ENCODE results near the gene CKLF. TPM values are rescaled to one million over a fixed set of nuclear protein-coding genes. Genes with fewer than 3 reads are reported as not detected.
"Not testable (repeated sequence)": the region's sequence is repeated elsewhere in the genome, so short reads cannot be mapped to it uniquely, and the experiment has no call there.

CKLF gene
- total RNA-seq, 2 donors from 2014 or later: 23.4 to 39.8 TPM

DNA sequence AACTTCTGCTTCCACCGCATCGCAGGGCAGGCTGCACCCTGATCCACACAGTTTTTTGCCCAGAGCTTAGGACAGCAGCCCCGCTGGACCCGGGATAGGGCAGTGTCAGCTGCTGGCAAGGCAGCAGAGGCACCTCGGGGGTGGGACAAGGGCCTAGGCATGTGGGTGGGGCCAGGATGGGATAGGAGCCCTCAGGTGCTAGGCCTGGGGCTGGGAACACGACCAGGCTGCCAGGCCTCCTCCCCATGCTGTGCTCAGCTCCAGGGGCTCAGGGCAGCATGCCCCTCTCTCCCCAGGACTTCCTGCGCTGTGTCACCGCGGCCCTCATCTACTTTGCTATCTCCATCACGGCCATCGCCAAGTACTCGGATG lies 56.7 kb downstream of the CKLF start:
- Histone ChIP-seq H3K4me3 (no peak overlapping the region), H3K9me3 (no peaks in the 10 kb centered on the region), H3K4me1 (ENCODE audit: control insufficient read depth in 1 of 2, low read depth in 2 of 2) (peaks cover 9 to 18% of the 10 kb centered on the region in 2 donors), H3K36me3 (peaks cover 14% of the 10 kb centered on the region), H3K27me3 (replicated peaks; ENCODE audit: insufficient read depth) (no peaks in the 10 kb centered on the region), H3K27ac (no peak overlapping the region)
- DNase-seq (ENCODE audit: low spot score): no peak
- no peak for TF ChIP-seq CTCF (IDR thresholded peaks at IDR 0.05)
- no peak for ATAC-seq (ENCODE audit: insufficient number of reproducible peaks, low FRiP score, low read depth)

DNA sequence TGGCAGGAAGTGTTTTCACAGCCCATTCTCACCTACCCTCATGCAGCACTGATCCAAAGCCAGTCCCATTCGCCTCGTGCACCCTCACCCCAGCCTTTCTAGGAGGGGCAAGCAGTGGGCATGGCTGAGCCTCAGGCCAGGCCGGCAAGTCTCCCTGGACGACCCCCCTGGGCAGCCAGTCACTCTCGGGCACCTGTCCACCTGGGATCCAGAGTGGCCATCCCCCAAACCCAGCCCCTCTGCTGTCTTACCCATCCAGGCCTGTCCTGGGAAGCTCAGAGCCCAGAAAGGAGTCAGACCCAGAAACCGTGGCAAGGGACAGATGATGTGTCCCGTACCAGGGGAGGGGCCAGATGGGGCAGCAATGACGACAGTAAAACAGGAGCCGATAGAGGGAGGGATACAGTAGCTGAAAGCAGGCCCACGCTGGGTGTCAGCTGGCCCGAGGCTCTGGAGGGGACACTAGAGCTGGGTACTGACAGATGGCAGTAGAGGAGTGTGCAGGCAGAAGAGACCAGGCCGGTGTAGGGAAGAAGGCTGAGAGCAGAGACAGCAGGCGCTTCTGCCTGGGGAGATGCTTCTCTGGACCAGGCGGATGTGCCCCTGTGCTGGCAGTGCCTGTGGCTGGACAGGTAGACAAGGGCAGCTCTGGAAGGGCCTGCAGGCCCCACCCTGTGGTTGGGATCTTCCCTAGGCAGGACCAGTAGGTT lies 57.9 kb downstream of the CKLF start:
- no peak overlapping the region for H3K4me3 ChIP-seq
- H3K36me3 ChIP-seq: peaks cover 14% of the 10 kb centered on the region
- H3K27me3 ChIP-seq (replicated peaks; ENCODE audit: insufficient read depth): no peaks in the 10 kb centered on the region
- H3K4me1 ChIP-seq (ENCODE audit: control insufficient read depth in 1 of 2, low read depth in 2 of 2): peaks cover 9 to 17% of the 10 kb centered on the region in 2 donors
- no peak for TF ChIP-seq CTCF (IDR thresholded peaks at IDR 0.05)
- no peaks in the 10 kb centered on the region for H3K9me3 ChIP-seq
- H3K27ac ChIP-seq: no peak overlapping the region
- no peak for ATAC-seq (ENCODE audit: insufficient number of reproducible peaks, low FRiP score, low read depth)
- no peak for DNase-seq (ENCODE audit: low spot score)

DNA sequence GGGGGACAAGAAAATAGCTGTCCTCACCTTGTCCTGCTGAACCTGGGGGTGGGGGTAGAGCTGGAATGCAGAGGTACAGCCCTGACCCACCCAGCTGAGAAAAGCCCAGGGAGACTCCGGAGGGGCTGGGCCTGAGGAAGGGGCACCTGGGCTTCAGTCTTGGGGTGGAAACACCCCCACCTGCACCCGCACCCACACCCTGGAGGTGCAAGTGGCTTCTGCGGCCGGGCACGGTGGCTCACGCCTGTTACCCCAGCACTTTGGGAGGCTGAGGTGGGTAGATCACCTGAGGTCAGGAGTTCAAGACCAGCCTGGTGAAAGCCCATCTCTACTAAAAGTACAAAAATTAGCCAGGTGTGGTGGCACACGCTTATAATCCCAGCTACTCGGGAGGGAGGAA lies 59.5 kb downstream of the CKLF start:
- ATAC-seq (ENCODE audit: insufficient number of reproducible peaks, low FRiP score, low read depth); H3K4me3 ChIP-seq; DNase-seq (ENCODE audit: low spot score); H3K27me3 ChIP-seq (replicated peaks; ENCODE audit: insufficient read depth); H3K27ac ChIP-seq; H3K9me3 ChIP-seq: not testable (repeated sequence)
- H3K4me1 ChIP-seq (ENCODE audit: control insufficient read depth in 1 of 2, low read depth in 2 of 2): peaks cover 9 to 12% of the 10 kb centered on the region in 2 donors
- H3K36me3 ChIP-seq: peaks cover 14% of the 10 kb centered on the region

- Histone ChIP-seq H3K4me1 (ENCODE audit: control insufficient read depth in 1 of 2, low read depth in 2 of 2) (peaks cover 9 to 12% of the 10 kb centered on the region in 2 donors), H3K36me3 (peaks cover 14% of the 10 kb centered on the region), H3K27me3 (replicated peaks; ENCODE audit: insufficient read depth) (no peaks in the 10 kb centered on the region), H3K4me3 (no peak overlapping the region), H3K9me3 (no peaks in the 10 kb centered on the region), H3K27ac (no peak overlapping the region)
- ATAC-seq (ENCODE audit: insufficient number of reproducible peaks, low FRiP score, low read depth) (no peak), DNase-seq (ENCODE audit: low spot score) (no peak)
- TF ChIP-seq CTCF (IDR thresholded peaks at IDR 0.05): no peak
Measured at GRCh38 chr16:66612422-66612821, 60.0 kb downstream of the CKLF start.

DNA sequence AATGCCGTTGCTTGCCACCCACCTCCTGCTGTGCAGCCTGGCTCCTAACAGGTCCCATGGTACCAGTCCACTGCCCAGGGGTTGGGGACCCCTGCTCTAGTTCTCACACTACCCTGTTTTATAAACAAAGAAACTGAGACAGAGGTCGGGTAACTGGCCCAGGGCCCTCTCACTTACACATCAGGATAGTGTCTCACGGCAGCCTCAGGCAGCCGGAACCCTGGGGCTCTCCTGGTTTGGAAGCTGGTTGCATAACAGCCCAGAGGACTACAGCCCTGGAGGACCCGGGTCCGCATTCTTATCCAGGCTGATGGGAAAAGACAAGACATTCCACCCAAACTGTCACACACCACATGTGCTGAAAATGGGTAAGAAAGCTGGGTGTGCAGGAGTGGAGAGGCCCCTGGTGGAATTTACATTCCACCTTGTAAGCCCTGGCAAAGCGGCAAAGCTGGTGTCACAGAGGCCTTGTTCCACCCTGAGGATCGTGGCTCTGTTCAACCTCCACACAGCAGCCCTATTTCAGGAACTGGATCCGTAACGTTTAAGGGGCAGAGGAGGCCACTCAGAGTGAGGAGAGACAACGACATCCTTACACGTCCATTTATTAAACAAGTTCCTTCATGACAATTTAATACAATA lies 61.9 kb downstream of the CKLF start:
- no peak for TF ChIP-seq CTCF (IDR thresholded peaks at IDR 0.05)
- no peak overlapping the region for H3K4me3 ChIP-seq
- no peaks in the 10 kb centered on the region for H3K9me3 ChIP-seq
- peaks cover 14% of the 10 kb centered on the region for H3K36me3 ChIP-seq
- DNase-seq (ENCODE audit: low spot score) (no peak), ATAC-seq (ENCODE audit: insufficient number of reproducible peaks, low FRiP score, low read depth) (no peak)
- H3K4me1 ChIP-seq (ENCODE audit: control insufficient read depth in 1 of 2, low read depth in 2 of 2): peaks cover 9 to 16% of the 10 kb centered on the region in 2 donors
- no peaks in the 10 kb centered on the region for H3K27me3 ChIP-seq (replicated peaks; ENCODE audit: insufficient read depth)
- H3K27ac ChIP-seq: no peak overlapping the region

Other genes with a start within 250 kb of the CKLF start
- 10 to 100 TPM; 21.1 to 40.0 TPM for gene CDH5, start 185.9 kb upstream of the CKLF start, total RNA-seq
- gene BEAN1, start 125.3 kb upstream of the CKLF start, total RNA-seq: under 1 TPM in 1 of 2 donors, not detected in 1; 0.28 TPM
- 10 to 100 TPM; 41.7 to 55.5 TPM for gene TK2, start 2.5 kb upstream of the CKLF start, total RNA-seq
- 1 to 10 TPM in 1 of 2 donors, under 1 TPM in 1; 0.81 to 7.5 TPM for gene CMTM1, start 13.9 kb downstream of the CKLF start, total RNA-seq
- gene CMTM2, start 26.9 kb downstream of the CKLF start, total RNA-seq: 1 to 10 TPM in 1 of 2 donors, not detected in 1; 1.7 TPM
- gene CMTM3, start 52.1 kb downstream of the CKLF start, total RNA-seq: 10 to 100 TPM; 16.6 to 20.7 TPM
- gene CMTM4, start 144.2 kb downstream of the CKLF start, total RNA-seq: 10 to 100 TPM; 12.0 to 25.7 TPM
- gene DYNC1LI2, start 199.0 kb downstream of the CKLF start, total RNA-seq: 100 to 1,000 TPM; 110 to 200 TPM
- gene TERB1, start 249.0 kb downstream of the CKLF start, total RNA-seq: not detected